ENCODE measurements around the gene SREBF2.
"Not testable (repeated sequence)": the region's sequence is repeated elsewhere in the genome, so short reads cannot be mapped to it uniquely, and the experiment has no call there.

SREBF2 gene

DNA sequence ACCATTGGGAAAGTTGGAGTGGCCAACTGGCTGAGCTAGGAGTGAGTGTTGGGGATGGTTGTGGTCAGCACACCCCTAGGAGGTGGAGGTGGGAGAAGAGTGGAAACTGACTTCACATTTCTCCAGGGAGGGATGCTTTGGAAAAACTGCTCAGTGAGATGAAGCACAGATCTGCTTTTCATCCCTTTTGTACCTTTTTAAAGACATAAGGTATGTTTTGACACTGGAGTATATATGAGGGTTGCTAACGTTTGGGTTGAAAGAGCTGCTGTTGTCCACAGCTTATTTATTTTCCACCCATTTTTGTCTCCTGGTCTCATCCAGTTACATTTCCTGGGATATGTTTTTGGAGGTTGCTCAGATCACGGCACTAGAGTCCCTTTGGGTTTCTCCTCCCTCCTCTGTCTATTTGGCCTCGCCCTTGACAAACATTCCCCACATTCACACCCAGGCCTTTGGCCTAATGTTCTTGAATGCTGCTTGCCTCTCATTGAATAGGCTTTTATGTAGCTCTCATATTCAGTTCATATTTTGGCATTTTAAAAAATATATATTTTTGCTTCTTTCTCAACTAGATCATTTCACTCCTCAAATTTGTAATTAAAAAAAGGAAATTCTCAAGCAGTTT, 8.3 kb downstream of the SREBF2 start:
- FAIRE-seq: no peak
- no peak for DNase-seq (ENCODE audit: insufficient read length, low spot score)

DNA sequence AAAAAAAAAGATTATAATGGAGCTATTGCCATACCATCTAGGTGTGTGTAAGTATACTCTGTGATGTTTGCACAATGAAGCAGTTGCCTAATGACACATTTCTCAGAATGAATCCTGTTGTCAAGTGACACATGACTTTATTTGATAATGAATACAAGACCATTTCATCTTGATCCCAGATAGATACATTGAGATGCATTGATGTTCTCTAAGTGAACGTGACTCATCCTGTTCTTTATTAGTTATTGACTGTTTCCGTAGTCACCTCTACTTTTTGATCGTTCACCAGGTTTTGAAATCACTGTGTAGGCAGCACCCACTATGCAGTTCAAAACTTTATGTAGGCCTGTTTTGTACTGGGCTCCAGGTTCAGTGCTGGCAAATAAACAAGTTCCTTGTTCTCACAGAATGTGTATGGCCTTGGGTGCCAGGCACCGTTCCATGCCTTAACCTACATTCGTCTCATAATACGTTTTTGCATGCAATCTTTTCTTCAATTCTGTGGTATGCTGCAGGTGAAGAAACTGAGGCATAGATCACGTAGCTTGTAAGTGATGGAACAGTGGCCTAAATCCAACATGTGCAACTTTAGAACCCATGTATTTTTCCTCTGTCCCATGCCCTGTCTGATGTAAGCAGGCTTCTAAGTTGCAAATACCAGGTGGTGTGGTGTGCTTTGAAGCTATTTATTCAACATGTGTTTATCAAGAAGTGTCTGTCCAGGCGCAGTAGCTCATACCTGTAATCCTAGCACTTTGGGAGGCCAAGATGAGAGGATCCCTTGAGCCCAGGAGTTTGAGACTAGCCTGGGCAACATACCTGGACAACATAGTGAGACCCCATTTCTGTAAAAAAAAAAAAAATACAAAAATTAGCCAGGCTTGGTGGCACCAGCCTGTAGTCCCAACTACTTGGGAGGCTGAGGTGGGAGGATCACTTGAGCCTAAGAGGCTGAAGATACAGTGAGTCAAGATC, 10.4 kb downstream of the SREBF2 start:
- FAIRE-seq (no peak), DNase-seq (ENCODE audit: insufficient read length, low spot score) (no peak)

DNA sequence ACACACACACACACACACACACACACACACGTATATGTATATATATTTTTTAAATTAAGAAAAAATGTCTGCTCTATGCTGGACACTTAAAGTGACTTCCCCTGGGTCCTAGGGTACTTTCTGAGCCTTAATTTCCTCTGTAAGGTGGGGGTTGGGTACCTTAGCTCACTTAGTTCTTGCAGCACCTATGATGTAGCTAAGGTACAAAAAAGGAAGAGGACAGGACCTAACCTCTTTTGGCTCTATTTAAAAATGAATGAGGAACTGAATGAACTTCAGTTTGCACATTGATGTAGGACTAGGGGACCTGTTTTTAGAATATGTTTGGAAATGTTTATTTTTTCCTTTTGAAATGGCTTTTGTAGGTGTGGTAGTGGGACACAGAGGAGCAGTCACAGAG, 11.1 kb downstream of the SREBF2 start:
- FAIRE-seq (no peak), DNase-seq (ENCODE audit: insufficient read length, low spot score) (no peak)

DNA sequence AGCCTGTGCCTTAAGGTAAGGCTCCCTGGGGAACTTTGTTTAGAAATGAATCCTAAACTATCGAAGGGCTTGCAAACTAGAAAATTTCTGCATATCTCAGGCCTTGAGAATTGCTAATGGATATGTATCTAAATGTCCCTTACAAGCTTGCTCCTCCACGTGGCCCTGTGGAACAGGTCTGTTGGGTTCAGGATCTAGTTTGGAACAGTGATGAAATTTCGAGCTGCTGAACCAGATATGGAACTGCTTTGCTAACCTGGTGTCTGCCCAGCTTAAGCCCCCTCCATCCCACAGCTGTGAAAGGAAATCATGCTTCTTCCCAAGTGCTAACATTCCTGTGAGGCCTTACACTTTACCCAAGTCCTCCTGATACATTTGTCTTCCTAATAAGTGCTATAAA, 11.6 kb downstream of the SREBF2 start:
- DNase-seq (ENCODE audit: insufficient read length, low spot score) (no peak), FAIRE-seq (no peak)

DNA sequence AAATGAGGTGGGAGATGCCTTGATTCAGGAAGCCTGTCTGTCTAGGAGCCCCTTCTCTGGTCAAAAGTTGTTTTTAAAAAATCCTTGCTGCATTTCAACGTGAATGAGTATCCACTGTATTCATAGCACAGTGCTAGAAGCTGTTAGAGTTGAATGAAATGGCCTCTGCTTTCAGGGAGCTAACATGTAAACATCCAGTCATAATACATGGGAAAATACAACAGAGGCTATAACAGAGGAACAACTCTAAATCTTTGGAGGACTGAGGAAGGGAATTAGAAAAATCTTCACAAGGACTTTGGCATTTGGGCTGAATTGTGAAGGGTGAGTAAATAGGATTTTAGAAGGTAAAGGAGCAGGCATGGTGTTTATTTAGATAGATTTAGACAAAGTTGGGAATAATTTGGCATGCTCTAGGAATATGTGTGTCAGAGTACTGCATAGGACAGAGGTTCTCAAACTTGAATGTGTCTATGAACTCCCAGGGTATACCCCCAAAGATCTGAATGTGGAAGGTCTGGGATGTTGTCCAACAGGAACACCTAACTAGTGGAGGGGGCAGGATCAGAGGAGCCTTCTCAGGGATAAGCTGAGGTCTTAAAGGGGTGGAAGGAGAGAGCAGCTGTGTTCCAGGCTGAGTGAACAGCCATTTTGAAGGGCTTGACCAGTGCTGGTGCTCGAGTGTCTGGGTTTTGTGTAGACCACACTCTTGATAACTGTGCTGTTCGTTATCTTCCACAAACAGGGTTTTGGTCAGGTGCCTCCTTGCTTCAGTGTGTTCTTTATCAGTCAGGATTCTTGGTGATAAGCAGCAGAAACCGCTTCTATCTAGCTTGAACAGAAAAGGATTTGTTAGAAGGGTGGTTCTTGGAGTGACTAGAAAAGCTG, 12.7 kb downstream of the SREBF2 start:
- DNase-seq (ENCODE audit: insufficient read length, low spot score): no peak

DNA sequence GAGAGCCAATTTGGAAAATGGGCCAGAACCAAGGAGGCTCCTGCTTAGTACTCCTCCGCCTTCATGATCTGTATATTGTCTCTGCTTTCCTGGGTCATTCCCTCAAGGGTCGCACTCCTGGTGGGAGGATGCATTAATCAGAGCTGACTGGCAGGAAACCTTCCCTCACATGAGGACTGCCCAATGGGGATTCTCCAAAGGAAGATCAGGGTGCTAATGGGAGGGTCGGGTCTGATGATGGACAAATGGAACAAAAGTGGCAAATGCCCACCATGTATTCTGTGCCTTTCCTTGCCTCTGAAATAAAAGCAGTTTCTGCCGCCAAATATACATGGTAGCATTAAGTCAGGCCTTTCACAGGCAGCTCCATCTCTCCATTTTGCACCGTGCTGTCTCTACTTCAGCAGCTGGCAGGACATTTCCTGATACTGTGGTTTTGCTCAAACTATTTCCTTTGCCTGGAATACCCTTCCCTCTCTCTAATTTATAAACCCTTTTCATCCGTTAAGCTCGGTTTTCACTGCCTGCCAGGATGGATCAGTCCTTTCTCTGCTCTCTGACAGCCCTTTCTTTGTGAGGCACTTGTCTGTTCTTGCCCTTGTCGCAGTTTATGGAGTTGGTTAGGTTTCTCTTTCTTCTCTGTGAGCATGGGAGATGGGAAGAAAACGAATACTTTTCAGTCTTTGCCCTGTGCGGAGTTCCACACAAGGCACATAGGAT, 13.5 kb downstream of the SREBF2 start:
- FAIRE-seq: no peak

More for the DNA sequence above, 12.7 kb downstream of the SREBF2 start:
- FAIRE-seq: no peak

DNA sequence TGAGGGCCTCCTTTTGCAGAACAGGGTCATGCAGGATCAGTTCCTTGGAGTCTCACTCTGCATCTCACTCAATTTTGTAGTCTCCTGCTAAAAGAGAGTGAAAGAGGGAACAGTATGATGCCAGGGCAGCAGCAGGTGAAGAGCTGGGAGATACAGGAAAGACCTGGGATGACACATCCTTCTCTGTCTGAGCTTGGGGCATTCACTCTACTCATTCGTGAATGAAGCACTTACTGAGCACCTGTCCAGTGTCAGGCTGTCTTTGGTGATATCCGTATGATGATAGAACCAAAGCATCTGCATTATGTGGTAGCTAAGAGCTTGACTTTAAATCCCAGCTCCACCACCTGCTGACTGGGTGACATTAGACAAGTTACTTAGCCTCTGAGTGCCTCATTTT, 14.4 kb downstream of the SREBF2 start:
- DNase-seq (ENCODE audit: insufficient read length, low spot score): no peak

More for the DNA sequence above, 13.5 kb downstream of the SREBF2 start:
- no peak for DNase-seq (ENCODE audit: insufficient read length, low spot score)

DNA sequence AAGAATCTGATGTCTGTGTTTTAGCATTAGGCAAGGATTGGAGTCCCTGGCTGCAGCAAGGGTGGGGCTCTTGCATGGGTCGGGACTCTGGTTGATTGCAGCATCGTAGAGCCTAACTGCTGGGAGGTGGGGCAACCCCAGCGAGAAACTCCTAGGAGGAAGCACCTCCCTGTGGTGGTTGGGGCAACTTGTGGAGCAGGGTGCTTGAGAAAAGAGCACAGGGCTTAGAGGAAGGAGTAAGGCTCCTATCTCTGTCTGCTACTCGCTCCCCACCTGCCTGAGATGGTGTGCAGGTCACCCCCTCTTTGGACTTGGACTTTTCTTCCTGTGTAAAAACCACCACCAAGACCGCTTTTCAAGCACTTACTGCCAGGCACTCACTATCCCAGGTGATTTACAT, 15.6 kb downstream of the SREBF2 start:
- FAIRE-seq (peak; percentile 79), DNase-seq (ENCODE audit: insufficient read length, low spot score) (no peak)

More for the DNA sequence above, 14.4 kb downstream of the SREBF2 start:
- peak; percentile 69 for FAIRE-seq

DNA sequence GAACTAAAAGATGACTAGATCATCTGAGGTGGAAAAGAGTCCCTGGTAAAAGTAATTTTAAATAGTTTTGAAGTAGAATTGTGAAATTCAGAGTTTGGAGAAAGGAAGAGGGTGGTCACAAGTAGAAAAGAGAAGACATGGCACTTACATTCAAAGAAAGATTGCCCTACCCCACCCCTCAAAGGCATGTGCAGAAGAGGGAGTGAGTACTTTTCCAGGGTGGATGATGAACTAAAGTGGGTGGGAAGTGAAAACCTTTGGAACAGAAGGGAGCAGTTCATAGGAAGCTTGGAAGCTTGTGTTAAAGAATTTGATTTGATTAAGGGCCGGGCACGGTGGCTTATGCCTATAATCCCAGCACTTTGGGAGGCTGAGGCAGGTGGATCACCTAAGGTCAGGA, 23.6 kb downstream of the SREBF2 start:
- DNase-seq (ENCODE audit: insufficient read length, low spot score) (no peak), FAIRE-seq (no peak)

DNA sequence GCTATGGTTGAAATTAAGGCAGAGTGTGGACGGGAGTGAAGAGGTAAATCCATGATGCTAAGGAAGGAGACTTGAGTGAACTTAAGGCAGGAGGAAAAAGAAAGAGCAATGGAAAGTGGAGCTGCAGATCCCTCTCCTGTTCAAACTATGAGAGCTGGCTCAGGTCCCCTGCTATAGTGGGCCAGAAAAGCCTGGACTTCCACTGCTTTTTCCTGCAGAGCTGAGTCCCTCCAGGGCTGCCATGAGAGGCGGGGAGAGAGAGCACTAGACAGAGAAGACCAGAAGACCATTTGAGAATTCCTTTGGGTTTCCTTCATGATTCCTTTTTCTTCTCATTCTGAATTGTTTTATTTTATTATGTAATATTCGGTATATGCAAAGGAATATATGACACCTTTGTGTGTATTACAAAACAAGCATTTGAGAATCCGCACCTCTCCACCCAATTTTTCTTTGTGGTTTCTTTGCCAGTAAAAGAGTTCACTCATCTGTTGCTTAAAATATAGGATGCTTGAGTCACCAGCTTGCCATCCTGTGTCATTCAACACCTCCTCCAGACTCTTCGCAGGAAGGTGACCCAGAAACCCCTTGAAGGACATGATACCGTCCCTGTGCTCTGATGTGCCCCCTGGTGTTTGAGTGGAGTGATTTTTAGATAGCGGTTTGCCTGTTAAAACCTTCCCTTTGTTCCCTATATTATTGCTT, 24.4 kb downstream of the SREBF2 start:
- FAIRE-seq: peak; percentile 85
- DNase-seq (ENCODE audit: insufficient read length, low spot score): no peak

DNA sequence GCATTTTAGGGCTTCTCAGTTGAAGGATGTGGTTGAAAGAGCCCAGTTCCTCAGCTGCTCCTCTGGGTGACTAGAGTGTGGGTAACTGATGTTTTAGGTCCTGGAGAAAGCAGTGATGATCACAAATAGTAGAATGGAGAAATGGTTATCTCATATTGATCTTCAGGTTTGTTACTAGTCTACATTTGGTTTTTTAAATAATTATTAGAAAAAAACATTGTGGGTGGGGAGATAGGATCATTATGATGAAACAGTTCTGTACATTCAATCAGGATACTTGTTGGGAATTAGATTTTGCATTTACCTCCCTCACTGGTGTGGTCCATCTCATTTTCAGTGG, 24.9 kb downstream of the SREBF2 start:
- FAIRE-seq: no peak

DNA sequence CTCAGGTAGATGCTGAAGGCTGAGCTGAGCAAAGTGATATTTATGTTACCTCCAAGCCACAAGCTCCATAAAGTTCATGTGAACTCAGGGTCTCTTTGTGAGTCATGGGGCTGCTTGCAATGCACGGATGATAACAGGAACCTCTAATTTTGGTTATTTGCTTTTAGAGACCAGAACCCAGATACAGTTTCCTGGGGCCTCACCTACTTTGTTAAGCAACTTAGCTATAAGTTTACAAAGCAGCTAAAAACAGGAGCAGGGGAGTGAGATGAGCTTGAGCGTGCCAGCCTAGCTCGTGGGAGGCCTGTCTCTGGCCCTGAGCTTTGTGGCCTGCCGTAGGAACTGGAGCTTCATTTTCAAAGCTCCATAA, 29.2 kb downstream of the SREBF2 start:
- DNase-seq (ENCODE audit: insufficient read length, low spot score): peak; percentile 15
- FAIRE-seq: no peak

More for the DNA sequence above, 24.9 kb downstream of the SREBF2 start:
- DNase-seq (ENCODE audit: insufficient read length, low spot score): no peak

DNA sequence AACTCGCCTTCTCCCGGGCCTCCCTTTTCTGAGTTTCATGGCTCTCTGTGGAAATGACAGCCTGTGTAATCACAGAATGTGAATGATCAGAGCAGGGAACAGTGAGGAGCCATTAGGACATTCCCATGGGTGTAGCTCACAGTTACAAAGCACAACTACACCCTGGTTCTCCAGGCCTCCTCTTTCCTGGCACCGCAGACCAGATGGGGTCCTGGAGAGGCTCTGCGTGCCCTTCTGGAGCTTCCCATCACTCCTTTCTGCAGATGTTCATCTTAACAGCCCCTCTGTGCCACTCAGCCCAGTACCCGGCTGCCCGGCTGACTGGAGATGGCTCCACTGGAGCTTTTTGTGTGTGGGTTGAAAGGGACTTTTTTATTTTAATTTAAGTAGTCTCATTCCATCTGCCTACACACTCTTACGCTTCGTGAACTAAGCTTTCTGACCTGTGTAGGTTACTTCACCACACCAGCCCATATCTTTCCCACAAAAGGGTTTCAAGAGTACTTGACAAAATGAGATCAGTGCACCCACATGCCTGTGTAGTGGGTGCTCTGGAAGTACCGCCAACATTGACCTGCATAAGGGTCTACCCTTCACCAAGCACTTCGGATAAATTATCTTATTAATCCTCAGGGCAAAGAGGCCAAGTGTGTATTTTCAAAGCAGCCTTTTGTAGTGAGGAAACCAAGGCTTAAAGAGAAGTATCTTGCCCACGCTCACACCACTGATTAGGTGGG, 29.8 kb downstream of the SREBF2 start:
- peak; percentile 91 for FAIRE-seq

DNA sequence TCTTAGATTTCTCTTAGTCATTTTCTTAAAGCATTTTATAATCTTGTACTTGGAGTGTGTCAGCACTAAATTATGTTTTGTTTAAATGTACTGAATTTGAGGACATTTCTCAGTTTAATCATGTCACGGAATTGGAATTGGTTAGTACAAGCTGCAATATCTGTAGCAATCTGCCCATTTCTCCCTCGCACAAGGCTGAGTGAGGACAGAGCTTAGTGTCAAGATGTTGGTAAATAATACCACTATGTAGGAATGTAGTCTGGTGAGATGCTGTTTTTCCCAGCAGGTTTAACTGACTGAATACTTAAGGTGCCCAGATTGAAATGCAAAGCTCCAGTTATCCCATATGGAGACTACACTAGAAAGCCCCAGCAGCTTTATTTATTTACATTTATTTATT, 30.6 kb downstream of the SREBF2 start:
- FAIRE-seq (peak; percentile 54), DNase-seq (ENCODE audit: insufficient read length, low spot score) (no peak)

More for the DNA sequence above, 29.8 kb downstream of the SREBF2 start:
- DNase-seq (ENCODE audit: insufficient read length, low spot score): peak; percentile 52

DNA sequence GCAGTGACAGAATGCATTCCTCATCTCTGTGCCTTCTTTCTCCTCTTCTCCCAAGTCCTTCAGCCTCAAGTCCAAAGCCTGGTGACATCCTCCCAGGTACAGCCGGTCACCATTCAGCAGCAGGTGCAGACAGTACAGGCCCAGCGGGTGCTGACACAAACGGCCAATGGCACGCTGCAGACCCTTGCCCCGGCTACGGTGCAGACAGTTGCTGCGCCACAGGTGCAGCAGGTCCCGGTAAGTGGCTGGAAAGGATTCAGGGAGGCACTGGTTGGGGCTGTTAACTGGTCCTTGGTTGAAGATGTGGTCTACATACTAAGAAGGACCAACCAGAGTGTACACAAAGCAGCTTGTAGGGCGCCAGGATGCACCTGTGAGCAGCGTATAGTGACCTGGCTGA, 35.7 kb downstream of the SREBF2 start:
- no peak for FAIRE-seq
- DNase-seq (ENCODE audit: insufficient read length, low spot score): no peak

DNA sequence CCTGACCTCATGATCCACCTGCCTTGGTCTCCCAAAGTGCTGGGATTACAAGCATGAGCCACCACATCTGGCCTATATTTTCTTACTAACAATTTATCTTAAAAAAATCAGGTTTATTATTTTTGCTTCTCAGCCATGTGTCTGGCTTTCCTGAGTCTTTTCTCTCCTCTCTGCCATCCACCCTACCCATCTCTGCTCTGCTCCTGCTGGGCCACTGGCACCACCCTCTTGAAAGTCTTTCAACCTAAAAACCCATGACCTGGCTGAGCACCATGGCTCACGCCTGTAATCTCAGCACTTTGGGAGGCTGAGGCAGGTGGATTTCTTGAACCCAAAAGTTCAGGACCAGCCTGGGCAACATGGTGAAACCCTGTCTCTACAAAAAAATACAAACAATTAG, 37.2 kb downstream of the SREBF2 start:
- not testable (repeated sequence) for FAIRE-seq

DNA sequence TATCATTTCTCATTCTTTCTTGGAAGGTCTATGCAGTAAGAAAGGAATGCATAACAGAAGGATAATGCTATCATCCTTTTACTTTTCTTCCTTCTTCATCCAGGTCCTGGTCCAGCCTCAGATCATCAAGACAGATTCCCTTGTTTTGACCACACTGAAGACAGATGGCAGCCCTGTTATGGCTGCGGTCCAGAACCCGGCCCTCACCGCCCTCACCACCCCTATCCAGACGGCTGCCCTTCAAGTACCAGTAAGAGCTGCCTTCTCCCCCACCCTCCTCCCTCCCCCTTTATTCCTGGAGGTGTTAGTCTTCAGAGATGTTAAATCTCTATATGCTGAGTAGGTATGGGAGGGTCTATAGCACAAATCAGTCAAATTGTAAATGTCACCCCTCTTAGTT, 37.9 kb downstream of the SREBF2 start:
- FAIRE-seq: no peak
- DNase-seq (ENCODE audit: insufficient read length, low spot score): no peak

More for the DNA sequence above, 37.2 kb downstream of the SREBF2 start:
- DNase-seq (ENCODE audit: insufficient read length, low spot score): not testable (repeated sequence)

DNA sequence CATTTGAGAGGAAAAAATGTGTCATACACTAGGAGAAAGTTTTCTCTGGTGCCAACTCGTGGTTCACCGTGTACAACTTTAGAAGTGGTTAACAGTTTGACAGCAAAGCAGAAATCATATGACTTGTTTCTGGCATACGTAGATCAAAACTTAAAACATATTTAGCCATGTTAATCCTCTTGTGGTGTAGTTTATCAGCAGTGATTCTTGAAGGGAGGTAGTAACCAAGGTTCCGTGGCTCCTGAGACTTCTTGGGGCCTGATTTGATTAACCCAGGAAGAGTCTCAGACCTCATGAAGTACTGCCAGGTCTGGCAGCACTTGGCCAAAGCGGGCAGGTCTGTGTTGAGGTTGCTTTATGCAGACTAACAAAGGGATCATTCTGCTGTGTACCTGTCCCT, 40.5 kb downstream of the SREBF2 start:
- FAIRE-seq (no peak), DNase-seq (ENCODE audit: insufficient read length, low spot score) (no peak)

DNA sequence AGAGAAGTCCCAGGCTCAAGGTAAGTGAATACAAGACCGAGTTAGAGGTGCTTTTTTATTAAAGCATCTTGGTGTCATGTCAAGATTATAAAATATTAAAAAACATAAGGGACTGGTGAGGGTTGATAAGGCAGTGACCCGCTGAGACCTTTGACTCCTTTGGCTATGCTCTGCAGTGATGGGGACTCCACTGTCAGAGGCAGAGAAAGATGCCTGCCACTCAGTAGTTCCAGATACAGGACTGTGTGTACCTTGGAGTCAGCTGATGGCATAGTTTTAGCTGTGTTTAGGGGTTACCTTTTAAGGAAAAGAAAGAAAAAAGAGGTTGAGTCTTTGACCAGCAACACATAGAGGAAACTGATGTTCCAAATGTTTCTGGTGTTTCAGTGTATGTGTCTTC, 41.2 kb downstream of the SREBF2 start:
- no peak for DNase-seq (ENCODE audit: insufficient read length, low spot score)
- no peak for FAIRE-seq
